Liver (tissue), 2 donors: ENCODE measurements around the gene MAST2.

ENCODE experiments used
- YY1 ChIP-seq: IDR thresholded peaks from 2 replicates; pipeline ENCODE4 v1.6.1; 2016; ENCODE audit warnings: antibody characterized with exemption, mild to moderate bottlenecking
- TF ChIP-seq, protein P1 (sequence below): fragments of 150-350 bp; IDR thresholded peaks from 2 replicates; pipeline ENCODE4 v1.5.1; 2017; ENCODE audit warnings: improper control_type of control experiment, low read depth, low read length; ENCODE audit not compliant: missing input control
- donor health status: healthy.

DNA sequence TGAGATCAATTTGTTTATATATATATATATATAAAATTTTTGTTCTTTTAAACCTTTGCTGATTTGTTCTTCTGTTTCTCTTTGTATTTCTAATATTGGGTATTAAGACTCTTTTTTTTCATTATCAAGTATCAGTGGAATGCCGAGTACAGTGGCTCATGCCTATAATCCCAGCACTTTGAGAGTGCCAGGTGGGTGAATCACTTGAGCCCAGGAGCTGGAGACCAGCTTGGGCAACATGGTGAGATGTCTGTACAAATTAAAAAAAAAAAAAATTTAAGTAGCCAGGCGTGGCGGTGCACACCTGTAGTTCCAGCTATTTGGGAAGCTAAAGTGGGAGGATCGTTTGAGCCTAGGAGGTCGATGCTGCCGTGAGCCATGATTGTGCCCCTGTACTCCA is 67.1 kb downstream of the MAST2 start:
- TF ChIP-seq, protein P1, sequence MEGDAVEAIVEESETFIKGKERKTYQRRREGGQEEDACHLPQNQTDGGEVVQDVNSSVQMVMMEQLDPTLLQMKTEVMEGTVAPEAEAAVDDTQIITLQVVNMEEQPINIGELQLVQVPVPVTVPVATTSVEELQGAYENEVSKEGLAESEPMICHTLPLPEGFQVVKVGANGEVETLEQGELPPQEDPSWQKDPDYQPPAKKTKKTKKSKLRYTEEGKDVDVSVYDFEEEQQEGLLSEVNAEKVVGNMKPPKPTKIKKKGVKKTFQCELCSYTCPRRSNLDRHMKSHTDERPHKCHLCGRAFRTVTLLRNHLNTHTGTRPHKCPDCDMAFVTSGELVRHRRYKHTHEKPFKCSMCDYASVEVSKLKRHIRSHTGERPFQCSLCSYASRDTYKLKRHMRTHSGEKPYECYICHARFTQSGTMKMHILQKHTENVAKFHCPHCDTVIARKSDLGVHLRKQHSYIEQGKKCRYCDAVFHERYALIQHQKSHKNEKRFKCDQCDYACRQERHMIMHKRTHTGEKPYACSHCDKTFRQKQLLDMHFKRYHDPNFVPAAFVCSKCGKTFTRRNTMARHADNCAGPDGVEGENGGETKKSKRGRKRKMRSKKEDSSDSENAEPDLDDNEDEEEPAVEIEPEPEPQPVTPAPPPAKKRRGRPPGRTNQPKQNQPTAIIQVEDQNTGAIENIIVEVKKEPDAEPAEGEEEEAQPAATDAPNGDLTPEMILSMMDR, result no peak
- TF ChIP-seq YY1, result no peak
